Bronchial epithelial cell (primary cell): ENCODE measurements around the gene MAP2K6. TPM values are rescaled to one million over a fixed set of nuclear protein-coding genes. Genes with fewer than 3 reads are reported as not detected.

Experiments
- DNase-seq: peaks from one replicate; pipeline ENCODE4 v3.0.0-alpha.2; 2010; ENCODE audit warnings: low read depth
- FAIRE-seq: peaks from 2 replicates; lab custom pipeline; 2011; peaks lifted over from hg19 to GRCh38; lab: Jason Lieb, UNC
- H3K27me3 ChIP-seq: 2 replicates; pipeline ENCODE4 v1.5.1; 2011; ENCODE audit warnings: low read length; ENCODE audit not compliant: control insufficient read depth, insufficient read depth
- H3K36me3 ChIP-seq: 2 replicates; pipeline ENCODE4 v1.5.1; 2011; ENCODE audit warnings: low read length; ENCODE audit not compliant: control insufficient read depth, insufficient read depth
- H3K4me3 ChIP-seq: 2 replicates; pipeline ENCODE4 v1.5.1; 2011; ENCODE audit warnings: mild to moderate bottlenecking, low read depth, low read length, control low read depth
- total RNA-seq: library from RNA; depleted of rRNA; stranded (reverse); fragments of >200 nt; gene quantifications from 2 replicates; pipeline ENCODE4 v1.2.1, GENCODE V29; 2014
- TF ChIP-seq, protein P1 (sequence below): IDR thresholded peaks from 2 replicates; pipeline ENCODE4 v1.5.1; 2011; ENCODE audit warnings: mild to moderate bottlenecking, moderate library complexity, low read length, control low read depth, inconsistent platforms; ENCODE audit not compliant: insufficient read depth, severe bottlenecking

Gene MAP2K6
- 0.13 and 0.26 TPM in 2 replicates for total RNA-seq

DNA sequence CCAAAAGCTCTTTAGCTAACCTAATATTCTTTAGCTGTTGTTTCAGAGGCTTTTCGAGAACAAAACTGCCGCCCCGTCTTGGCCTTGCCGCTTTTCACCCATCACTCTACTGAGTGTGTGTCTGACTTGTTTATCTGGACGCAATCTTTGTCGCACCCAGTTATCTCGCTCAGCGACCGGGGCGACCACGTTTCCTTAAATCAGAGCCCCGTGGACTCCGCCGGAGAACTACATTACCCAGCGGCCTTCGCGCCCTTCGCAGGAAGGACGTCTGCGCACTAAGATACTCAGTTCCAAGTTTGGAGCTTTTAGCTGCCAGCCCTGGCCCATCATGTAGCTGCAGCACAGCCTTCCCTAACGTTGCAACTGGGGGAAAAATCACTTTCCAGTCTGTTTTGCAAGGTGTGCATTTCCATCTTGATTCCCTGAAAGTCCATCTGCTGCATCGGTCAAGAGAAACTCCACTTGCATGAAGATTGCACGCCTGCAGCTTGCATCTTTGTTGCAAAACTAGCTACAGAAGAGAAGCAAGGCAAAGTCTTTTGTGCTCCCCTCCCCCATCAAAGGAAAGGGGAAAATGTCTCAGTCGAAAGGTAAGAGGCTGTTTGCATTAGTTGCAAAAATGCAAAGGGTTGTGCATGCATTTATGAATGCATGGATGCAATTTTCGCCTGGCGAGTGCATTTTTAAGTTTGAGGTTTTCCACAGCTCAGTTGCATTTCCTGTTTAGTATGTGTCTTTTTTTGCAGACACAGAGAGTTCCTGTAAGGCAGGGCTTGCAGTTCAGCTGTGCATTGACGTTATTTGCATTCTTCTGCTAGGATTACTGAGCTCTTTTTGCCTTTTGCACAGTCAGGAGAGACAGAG is at the start of gene MAP2K6:
MAP2K6 (plus strand) TSS at position 290 of the 867 bp plus-strand sequence; CDS start at position 578, 288 bp downstream.
- peak; percentile 54 for DNase-seq
- no peak for FAIRE-seq
- TF ChIP-seq, protein P1, sequence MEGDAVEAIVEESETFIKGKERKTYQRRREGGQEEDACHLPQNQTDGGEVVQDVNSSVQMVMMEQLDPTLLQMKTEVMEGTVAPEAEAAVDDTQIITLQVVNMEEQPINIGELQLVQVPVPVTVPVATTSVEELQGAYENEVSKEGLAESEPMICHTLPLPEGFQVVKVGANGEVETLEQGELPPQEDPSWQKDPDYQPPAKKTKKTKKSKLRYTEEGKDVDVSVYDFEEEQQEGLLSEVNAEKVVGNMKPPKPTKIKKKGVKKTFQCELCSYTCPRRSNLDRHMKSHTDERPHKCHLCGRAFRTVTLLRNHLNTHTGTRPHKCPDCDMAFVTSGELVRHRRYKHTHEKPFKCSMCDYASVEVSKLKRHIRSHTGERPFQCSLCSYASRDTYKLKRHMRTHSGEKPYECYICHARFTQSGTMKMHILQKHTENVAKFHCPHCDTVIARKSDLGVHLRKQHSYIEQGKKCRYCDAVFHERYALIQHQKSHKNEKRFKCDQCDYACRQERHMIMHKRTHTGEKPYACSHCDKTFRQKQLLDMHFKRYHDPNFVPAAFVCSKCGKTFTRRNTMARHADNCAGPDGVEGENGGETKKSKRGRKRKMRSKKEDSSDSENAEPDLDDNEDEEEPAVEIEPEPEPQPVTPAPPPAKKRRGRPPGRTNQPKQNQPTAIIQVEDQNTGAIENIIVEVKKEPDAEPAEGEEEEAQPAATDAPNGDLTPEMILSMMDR, result no peak
- Histone ChIP-seq H3K4me3 (peak within 1 kb of the TSS; percentile 34), H3K36me3 (no peaks in the 10 kb centered on the region), H3K27me3 (no peaks in the 10 kb centered on the region)

DNA sequence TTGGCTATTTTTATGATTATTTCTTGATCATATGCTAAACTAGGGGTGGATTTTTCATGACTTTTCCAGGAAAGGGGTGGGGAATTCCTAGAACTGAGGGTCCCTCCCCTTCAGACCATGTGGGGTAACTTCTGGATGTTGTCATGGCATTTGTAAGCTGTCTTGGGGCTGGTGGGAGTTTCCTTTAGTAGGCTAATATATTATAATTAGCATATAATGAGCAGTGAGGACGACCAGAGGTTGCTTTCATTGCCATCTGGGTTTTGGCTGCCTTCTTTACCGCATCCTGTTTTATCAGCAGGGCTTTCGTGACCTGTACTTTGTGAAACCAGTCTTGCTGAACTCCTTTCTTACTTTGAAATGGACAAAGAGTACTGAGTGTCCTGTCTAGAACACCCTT is 47.2 kb upstream of the MAP2K6 start:
- TF ChIP-seq, protein P1, result no peak
- FAIRE-seq (no peak), DNase-seq (no peak)
- no peak overlapping the region for H3K4me3 ChIP-seq
- H3K36me3 ChIP-seq, result no peaks in the 10 kb centered on the region
- H3K27me3 ChIP-seq, result no peaks in the 10 kb centered on the region

DNA sequence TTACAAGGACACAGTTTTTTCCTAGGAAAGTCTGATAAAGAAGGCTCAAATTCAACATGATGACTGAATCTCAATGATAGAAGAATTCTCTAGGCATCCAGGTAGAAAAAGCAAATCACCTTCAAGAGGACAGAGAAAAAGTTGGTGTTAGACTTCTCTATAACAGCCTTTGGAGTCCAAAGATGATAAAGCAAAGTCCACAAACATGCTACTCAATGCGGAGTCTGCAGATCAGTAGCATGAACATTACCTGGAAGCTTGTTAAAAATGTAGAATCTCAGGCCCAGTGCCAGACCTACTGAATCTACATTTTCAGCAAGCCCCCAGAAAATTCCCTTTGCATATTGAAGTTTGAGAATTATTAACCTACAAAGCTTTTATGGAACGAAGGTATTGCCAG is 41.4 kb upstream of the MAP2K6 start:
- TF ChIP-seq, protein P1, result no peak
- Histone ChIP-seq H3K36me3 (no peaks in the 10 kb centered on the region), H3K27me3 (no peaks in the 10 kb centered on the region), H3K4me3 (no peak overlapping the region)
- DNase-seq (no peak), FAIRE-seq (no peak)

GRCh38 chr17:69375229-69375628 is 39.3 kb upstream of the MAP2K6 start:
- H3K4me3 ChIP-seq, result no peak overlapping the region
- H3K27me3 ChIP-seq, result no peaks in the 10 kb centered on the region
- H3K36me3 ChIP-seq, result no peaks in the 10 kb centered on the region
- DNase-seq (no peak), FAIRE-seq (no peak)
- TF ChIP-seq, protein P1, result no peak

DNA sequence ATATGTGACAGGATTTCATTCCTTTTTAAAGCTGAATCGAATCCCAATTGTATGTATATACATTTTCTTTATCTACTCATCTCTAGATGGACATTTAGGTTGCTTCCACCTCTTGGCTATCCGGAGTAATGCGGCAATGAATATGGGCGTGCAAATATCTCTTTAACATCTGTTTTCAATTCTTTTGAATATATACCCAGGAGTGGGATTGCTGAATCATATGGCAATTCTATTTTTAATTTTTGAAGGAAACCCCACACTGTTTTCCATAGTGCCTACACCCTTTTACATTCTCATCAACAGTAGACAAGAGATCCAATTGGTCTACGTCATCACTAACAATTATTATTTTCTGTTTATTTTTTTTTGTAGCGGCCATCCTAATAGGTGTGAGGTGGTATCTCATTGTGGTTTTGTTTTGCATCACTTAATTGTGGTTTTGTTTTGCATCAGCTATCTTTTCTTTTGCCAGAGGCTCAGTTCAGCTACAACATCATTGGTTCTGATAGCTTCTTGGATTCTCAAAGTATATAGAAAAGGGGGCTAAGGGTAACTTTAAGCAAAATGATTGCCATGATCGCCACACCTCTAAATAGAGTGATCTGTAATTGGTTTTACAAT is 25.6 kb upstream of the MAP2K6 start:
- TF ChIP-seq, protein P1, result no peak
- FAIRE-seq, result no peak
- Histone ChIP-seq H3K27me3 (no peaks in the 10 kb centered on the region), H3K36me3 (no peaks in the 10 kb centered on the region), H3K4me3 (no peak overlapping the region)
- DNase-seq, result no peak
